ENCODE results near the gene ITCH.
"Not testable (repeated sequence)": the region's sequence is repeated elsewhere in the genome, so short reads cannot be mapped to it uniquely, and the experiment has no call there.

ITCH gene

DNA sequence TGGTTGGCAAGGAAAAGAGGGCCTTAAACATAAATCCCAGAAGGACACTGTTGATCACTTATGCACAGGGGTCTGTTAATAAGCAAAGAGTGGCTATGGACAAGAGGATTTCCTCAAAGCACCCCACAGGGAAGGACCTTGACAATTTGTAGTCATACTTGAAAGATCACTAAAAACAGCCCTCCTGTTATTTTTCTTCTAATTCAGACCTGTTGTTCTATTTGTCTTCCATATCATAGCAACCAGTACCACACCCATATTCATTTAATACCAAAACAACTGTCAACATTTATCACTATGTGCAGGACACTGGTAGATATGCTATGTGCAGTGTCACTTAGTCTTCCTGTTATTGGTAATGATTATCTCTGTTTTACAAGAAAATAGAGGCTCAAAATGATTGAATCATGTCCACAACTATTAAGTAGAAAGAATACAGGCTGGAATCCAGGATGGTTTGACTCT is 149.9 kb downstream of the ITCH start:
- peak in 1 of 2 donors; percentile 17 for DNase-seq (ENCODE audit: low read depth in 2 of 2)
- no peak overlapping the region for H3K4me3 ChIP-seq (replicated peaks in 1 of 2; ENCODE audit: low read depth in 2 of 2, low read length in 2 of 2)
- TF ChIP-seq CTCF (IDR thresholded peaks at IDR 0.05; ENCODE audit: low read depth, low read length) = no peak

DNA sequence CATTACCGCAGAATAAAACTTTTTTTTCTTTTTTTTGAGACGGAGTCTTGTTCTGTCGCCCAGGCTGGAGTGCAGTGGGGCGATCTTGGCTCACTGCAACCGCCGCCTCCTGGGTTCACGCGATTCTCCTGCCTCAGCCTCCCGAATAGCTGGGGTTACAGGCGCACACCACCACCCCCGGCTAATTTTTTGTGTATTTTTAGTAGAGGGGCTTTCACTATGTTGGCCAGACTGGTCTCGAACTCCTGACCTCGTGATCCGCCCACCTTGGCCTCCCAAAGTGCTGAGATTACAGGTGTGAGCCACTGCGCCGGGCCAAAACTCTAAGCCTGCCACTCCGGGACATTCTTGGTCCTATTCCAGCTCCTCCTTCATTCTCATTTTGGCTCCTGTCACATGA is 151.0 kb downstream of the ITCH start:
- not testable (repeated sequence) for DNase-seq (ENCODE audit: low read depth in 2 of 2); H3K4me3 ChIP-seq (replicated peaks in 1 of 2; ENCODE audit: low read depth in 2 of 2, low read length in 2 of 2)

- peak overlapping the region; percentile 78 to 85 for H3K4me3 ChIP-seq (replicated peaks in 1 of 2; ENCODE audit: low read depth in 2 of 2, low read length in 2 of 2)
- no peak for DNase-seq (ENCODE audit: low read depth in 2 of 2)
- no peak for TF ChIP-seq CTCF (IDR thresholded peaks at IDR 0.05; ENCODE audit: low read depth, low read length)
Measured at GRCh38 chr20:34514897-34515483, 151.9 kb downstream of the ITCH start.

- no peak for TF ChIP-seq CTCF (IDR thresholded peaks at IDR 0.05; ENCODE audit: low read depth, low read length)
- peak; percentile 39 to 61 for DNase-seq (ENCODE audit: low read depth in 2 of 2)
- H3K4me3 ChIP-seq (replicated peaks in 1 of 2; ENCODE audit: low read depth in 2 of 2, low read length in 2 of 2) = peak overlapping the region; percentile 78 to 85
Measured at GRCh38 chr20:34515484-34516246, 152.6 kb downstream of the ITCH start.

DNA sequence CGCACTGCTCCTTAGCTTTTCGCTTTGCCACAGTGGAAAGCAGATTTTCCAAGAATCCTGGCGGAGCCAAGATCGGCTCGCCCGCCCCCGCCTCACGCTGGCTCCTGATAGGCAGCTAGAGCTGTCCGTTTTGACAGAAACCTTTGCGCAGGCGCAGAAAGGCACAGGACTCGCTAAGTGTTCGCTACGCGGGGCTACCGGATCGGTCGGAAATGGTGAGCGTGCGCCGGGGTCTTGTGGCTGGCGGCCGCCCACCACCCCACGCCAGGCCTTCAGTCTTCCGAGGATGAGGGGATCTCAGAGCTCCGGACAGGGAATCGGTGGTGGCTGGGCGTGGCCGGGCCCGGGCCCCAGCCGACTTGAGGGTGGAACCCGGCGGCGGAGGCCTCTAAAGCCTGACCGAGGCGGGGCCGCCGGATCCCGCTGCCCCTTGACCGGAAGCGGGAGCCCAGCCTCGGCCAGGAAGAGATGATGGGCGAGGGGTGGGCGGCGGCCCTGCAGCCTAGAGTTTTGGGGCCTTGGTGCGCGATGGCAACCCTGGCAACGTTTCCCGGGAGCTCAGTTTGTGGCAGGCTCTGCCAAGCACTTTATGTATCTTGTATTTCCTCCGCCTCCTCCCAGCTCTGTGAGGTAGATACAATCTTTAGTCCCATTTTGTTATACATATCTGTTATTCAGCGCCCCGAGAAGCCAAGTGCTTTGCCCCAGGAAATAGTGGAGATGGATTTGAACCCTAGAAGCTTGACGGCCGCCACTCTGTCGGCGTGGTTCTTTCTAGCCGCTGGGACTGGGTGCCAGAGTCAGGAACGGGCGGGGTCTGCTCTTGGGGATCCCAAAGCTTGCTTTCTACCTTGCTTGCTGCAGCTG is 153.4 kb downstream of the ITCH start, which contains the start of gene DYNLRB1:
Gene DYNLRB1, plus strand, starts transcription at position 176 of the 867 bp plus-strand sequence. Its CDS starts 37 bp downstream, at position 213.
- DNase-seq (ENCODE audit: low read depth in 2 of 2) = peak; percentile 97 to 98
- H3K4me3 ChIP-seq (replicated peaks in 1 of 2; ENCODE audit: low read depth in 2 of 2, low read length in 2 of 2) = peak within 1 kb of the TSS; percentile 78 to 85
- TF ChIP-seq CTCF (IDR thresholded peaks at IDR 0.05; ENCODE audit: low read depth, low read length) = no peak

- TF ChIP-seq CTCF (IDR thresholded peaks at IDR 0.05; ENCODE audit: low read depth, low read length) = no peak
- DNase-seq (ENCODE audit: low read depth in 2 of 2) = peak in 1 of 2 donors; percentile 29
- H3K4me3 ChIP-seq (replicated peaks in 1 of 2; ENCODE audit: low read depth in 2 of 2, low read length in 2 of 2) = peak overlapping the region; percentile 78 to 85
Measured at GRCh38 chr20:34517114-34517505, 154.0 kb downstream of the ITCH start.

DNA sequence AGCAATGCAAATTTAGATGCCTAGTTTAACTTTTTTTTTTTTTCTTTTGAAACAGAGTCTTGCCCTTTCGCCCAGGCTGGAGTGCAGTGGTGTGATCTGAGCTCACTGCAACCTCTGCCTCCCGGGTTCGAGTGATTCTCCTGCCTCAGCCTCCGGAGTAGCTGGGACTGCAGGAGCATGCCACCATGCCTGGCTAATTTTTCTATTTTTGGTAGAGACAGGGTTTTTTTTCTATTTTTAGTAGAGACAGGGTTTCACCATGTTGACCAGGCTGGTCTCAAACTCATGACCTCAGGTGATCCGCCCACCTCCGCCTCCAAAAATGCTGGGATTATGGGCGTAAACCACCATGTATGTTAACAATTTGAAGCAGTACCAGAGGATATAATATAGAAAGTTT is 155.8 kb downstream of the ITCH start:
- not testable (repeated sequence) for H3K4me3 ChIP-seq (replicated peaks in 1 of 2; ENCODE audit: low read depth in 2 of 2, low read length in 2 of 2); DNase-seq (ENCODE audit: low read depth in 2 of 2)

- H3K4me3 ChIP-seq (replicated peaks in 1 of 2; ENCODE audit: low read depth in 2 of 2, low read length in 2 of 2); DNase-seq (ENCODE audit: low read depth in 2 of 2): not testable (repeated sequence)
Measured at GRCh38 chr20:34519841-34520240, 156.8 kb downstream of the ITCH start.

Measured in cardiac fibroblast (primary cell).